ENCODE results near the gene P2RX2. TPM values are rescaled to one million over a fixed set of nuclear protein-coding genes. Genes with fewer than 3 reads are reported as not detected.

The P2RX2 gene
- total RNA-seq, 1 experiment from 2014 or later = not detected

DNA sequence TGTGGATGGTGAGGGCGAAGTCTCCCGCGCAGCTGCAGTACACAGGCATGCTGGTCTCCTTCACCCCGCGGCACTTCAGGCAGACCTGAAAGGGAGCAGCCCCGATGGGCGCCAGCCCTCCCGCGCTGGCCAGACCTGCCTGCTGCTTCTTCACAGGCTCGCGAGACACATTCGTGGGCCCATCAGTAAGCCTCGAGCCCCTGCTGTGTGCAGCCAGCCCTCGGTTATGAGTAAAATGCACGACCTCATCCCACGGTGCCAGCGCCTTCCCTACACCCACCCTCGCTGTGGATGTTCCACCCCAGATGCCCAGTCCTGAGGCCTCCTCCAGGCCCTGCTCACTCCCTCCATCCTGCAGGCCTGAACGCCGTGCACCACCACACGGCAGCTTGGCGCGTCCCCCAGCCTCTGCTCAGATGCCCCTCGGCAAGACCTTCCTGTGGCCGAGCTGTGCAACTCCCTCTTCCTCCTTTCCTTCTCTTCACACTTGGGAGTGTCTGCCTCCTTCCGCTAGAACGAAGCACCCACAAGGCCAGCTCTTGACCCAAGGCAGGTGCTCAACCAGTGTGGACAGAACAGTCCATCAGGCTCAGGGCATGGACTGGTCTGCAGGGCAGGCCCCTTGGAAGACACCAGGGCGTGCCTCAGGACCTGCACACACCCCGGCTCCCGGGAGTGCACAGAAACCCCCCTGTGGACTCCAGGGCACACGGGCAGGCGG is 6.5 kb downstream of the P2RX2 start:
- H3K9me2 ChIP-seq (ENCODE audit: insufficient read depth) = no peaks in the 10 kb centered on the region
- no peak overlapping the region for H2AFZ ChIP-seq
- intact Hi-C loops (cut with micrococcal nuclease; ENCODE audit: unreplicated experiment) = no loop called here
- no peaks in the 10 kb centered on the region for H3K9me3 ChIP-seq (ENCODE audit: insufficient read depth, low read depth)
- no peaks in the 10 kb centered on the region for H3K36me3 ChIP-seq (ENCODE audit: low read depth)
- peaks cover 30% of the 10 kb centered on the region for H3K4me1 ChIP-seq (replicated peaks; ENCODE audit: insufficient read depth)
- no peaks in the 10 kb centered on the region for H3K27me3 ChIP-seq (ENCODE audit: insufficient read depth, low read depth)
- DNase-seq = no peak
- no peak for TF ChIP-seq EZH2 (IDR thresholded peaks at IDR 0.05; ENCODE audit: low read depth)
- TF ChIP-seq, protein P1, sequence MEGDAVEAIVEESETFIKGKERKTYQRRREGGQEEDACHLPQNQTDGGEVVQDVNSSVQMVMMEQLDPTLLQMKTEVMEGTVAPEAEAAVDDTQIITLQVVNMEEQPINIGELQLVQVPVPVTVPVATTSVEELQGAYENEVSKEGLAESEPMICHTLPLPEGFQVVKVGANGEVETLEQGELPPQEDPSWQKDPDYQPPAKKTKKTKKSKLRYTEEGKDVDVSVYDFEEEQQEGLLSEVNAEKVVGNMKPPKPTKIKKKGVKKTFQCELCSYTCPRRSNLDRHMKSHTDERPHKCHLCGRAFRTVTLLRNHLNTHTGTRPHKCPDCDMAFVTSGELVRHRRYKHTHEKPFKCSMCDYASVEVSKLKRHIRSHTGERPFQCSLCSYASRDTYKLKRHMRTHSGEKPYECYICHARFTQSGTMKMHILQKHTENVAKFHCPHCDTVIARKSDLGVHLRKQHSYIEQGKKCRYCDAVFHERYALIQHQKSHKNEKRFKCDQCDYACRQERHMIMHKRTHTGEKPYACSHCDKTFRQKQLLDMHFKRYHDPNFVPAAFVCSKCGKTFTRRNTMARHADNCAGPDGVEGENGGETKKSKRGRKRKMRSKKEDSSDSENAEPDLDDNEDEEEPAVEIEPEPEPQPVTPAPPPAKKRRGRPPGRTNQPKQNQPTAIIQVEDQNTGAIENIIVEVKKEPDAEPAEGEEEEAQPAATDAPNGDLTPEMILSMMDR (conservative IDR thresholded peaks at IDR 0.05) = no peak
- H3F3A ChIP-seq (ENCODE audit: insufficient read depth, low read depth) = peaks cover 24% of the 10 kb centered on the region
- no TSS peak for BruUV-seq (replicated peaks)
- no peaks in the 10 kb centered on the region for H3K79me2 ChIP-seq (ENCODE audit: low read depth)
- ChIA-PET CTCF (no interaction called here), POLR2A (ENCODE audit: unreplicated experiment) (no interaction called here)
- no peak overlapping the region for H3K27ac ChIP-seq
- H4K20me1 ChIP-seq (ENCODE audit: insufficient read depth) = 0 out of 2 replicates have a peak, but pooled peaks cover 6% of the 10 kb centered on the region
- H3K4me3 ChIP-seq = no peak overlapping the region
- H3K4me2 ChIP-seq = no peak overlapping the region

DNA sequence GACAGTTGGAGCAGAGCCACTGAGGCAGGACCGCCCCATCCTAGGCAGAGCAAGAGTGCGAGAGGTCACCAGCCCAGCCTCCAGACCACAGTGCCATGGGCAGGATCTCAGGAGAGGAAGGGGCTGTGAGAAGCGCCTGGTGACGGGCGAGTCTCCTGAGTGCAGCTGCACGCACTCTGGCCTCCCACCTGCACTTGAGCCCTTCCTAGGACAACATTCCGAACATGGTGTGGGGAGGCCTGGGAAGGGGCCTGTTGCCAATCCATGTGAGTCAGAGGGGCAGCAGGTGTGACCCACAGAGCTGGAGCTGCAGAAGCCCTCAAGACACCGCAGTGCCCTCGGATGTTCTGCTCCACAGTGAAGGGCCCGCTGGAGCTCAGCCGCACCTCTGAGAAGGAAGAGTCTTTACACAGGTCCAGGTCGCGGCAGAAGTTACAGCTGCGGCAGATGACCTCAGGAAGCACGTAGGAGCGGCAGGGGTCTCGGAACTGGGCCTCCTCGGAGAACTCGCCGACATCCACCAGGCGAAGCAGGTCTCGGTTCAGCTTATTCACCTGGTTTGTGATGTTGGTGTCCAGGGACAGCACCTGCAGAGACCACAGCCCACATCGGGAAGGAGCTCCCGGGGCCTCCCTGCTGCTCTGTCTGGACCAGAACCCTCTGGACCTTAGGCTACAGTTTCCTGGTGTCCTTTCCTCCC is 7.3 kb downstream of the P2RX2 start:
- no peak overlapping the region for H2AFZ ChIP-seq
- no peaks in the 10 kb centered on the region for H3K9me3 ChIP-seq (ENCODE audit: insufficient read depth, low read depth)
- H3K4me1 ChIP-seq (replicated peaks; ENCODE audit: insufficient read depth) = peaks cover 30% of the 10 kb centered on the region
- H3K9me2 ChIP-seq (ENCODE audit: insufficient read depth) = no peaks in the 10 kb centered on the region
- H3K79me2 ChIP-seq (ENCODE audit: low read depth) = no peaks in the 10 kb centered on the region
- TF ChIP-seq, protein P1 (conservative IDR thresholded peaks at IDR 0.05) = no peak
- TF ChIP-seq EZH2 (IDR thresholded peaks at IDR 0.05; ENCODE audit: low read depth) = no peak
- no peak overlapping the region for H3K4me2 ChIP-seq
- H3K27ac ChIP-seq = no peak overlapping the region
- CTCF ChIA-PET = no interaction called here
- H3K4me3 ChIP-seq = no peak overlapping the region
- H3K27me3 ChIP-seq (ENCODE audit: insufficient read depth, low read depth) = no peaks in the 10 kb centered on the region
- intact Hi-C loops (cut with micrococcal nuclease; ENCODE audit: unreplicated experiment) = no loop called here
- no TSS peak for BruUV-seq (replicated peaks)
- no peak for DNase-seq
- 0 out of 2 replicates have a peak, but pooled peaks cover 6% of the 10 kb centered on the region for H4K20me1 ChIP-seq (ENCODE audit: insufficient read depth)
- H3F3A ChIP-seq (ENCODE audit: insufficient read depth, low read depth) = peaks cover 24% of the 10 kb centered on the region
- POLR2A ChIA-PET (ENCODE audit: unreplicated experiment) = no interaction called here
- H3K36me3 ChIP-seq (ENCODE audit: low read depth) = 0 out of 2 replicates have a peak, but pooled peaks cover 3% of the 10 kb centered on the region

DNA sequence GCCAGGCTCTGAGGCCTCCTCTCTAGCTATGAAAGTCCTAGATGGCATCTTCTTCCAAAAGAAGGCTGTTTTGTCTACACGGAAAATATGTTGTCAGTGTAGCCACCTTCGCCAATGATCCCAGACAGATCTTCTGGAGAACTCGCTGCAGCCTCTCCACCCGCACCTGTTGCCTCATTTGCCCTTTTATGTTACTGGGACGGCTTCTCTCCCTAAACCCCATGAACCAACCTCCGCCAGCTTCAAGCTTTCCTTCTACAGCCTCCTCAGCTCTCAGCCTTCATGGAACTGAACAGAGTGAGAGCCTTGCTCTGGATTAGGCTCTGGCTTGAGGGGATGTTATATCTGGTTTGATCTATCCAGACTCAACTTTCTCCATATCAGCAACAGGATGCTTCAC is 10.8 kb downstream of the P2RX2 start:
- Histone ChIP-seq H2AFZ (no peak overlapping the region), H3K4me3 (no peak overlapping the region), H3K4me2 (no peak overlapping the region), H3K9me2 (ENCODE audit: insufficient read depth) (no peaks in the 10 kb centered on the region), H4K20me1 (ENCODE audit: insufficient read depth) (no peaks in the 10 kb centered on the region), H3K79me2 (ENCODE audit: low read depth) (no peaks in the 10 kb centered on the region), H3K9me3 (ENCODE audit: insufficient read depth, low read depth) (no peaks in the 10 kb centered on the region), H3K36me3 (ENCODE audit: low read depth) (peaks cover 5% of the 10 kb centered on the region; the same call in 1 of the 2 replicates), H3K27ac (no peak overlapping the region), H3K27me3 (ENCODE audit: insufficient read depth, low read depth) (no peaks in the 10 kb centered on the region), H3F3A (ENCODE audit: insufficient read depth, low read depth) (peaks cover 2% of the 10 kb centered on the region; the same call in 1 of the 2 replicates), H3K4me1 (replicated peaks; ENCODE audit: insufficient read depth) (peaks cover 3% of the 10 kb centered on the region)
- intact Hi-C loops (cut with micrococcal nuclease; ENCODE audit: unreplicated experiment) = no loop called here
- DNase-seq = no peak
- BruUV-seq (replicated peaks) = no TSS peak
- TF ChIP-seq EZH2 (IDR thresholded peaks at IDR 0.05; ENCODE audit: low read depth) = no peak
- TF ChIP-seq, protein P1 (conservative IDR thresholded peaks at IDR 0.05) = no peak
- CTCF ChIA-PET = no interaction called here
- POLR2A ChIA-PET (ENCODE audit: unreplicated experiment) = no interaction called here

All from PC-9 (cell line).